Keratinocyte (primary cell): ENCODE measurements around the gene S100A5. TPM values are rescaled to one million over a fixed set of nuclear protein-coding genes. Genes with fewer than 3 reads are reported as not detected.

ENCODE experiments used
- DNase-seq: peaks from one replicate; pipeline ENCODE4 v3.0.0-alpha.2; 2011; ENCODE audit warnings: low read depth, missing footprints, low spot score
- FAIRE-seq: peaks from 2 replicates; lab custom pipeline; 2011; peaks lifted over from hg19 to GRCh38; lab: Jason Lieb, UNC
- H2AFZ ChIP-seq: 2 replicates; pipeline ENCODE4 v1.6.0; 2012; ENCODE audit warnings: low read length, control low read depth, inconsistent platforms; ENCODE audit not compliant: control insufficient read depth
- H3K27ac ChIP-seq: 2 replicates; pipeline ENCODE4 v1.5.1; 2011; ENCODE audit warnings: low read length; ENCODE audit not compliant: control insufficient read depth, insufficient read depth
- H3K27me3 ChIP-seq: 3 replicates; pipeline ENCODE4 v1.6.0; 2011; ENCODE audit warnings: low read length; ENCODE audit not compliant: control insufficient read depth, insufficient read depth; ENCODE audit errors: extremely low read depth
- H3K36me3 ChIP-seq, 2 experiments: 2 replicates in 1 of 2; 3 replicates in 1 of 2; pipeline ENCODE4 v1.5.1; 2011; ENCODE audit warnings: low read length in 2 of 2, mild to moderate bottlenecking in 1 of 2; ENCODE audit not compliant: control insufficient read depth in 2 of 2, insufficient read depth in 2 of 2; ENCODE audit errors: extremely low read depth in 1 of 2
- H3K4me1 ChIP-seq: 3 replicates; pipeline ENCODE4 v1.5.1; 2011; ENCODE audit warnings: low read length; ENCODE audit not compliant: control insufficient read depth, insufficient read depth; ENCODE audit errors: extremely low read depth
- H3K4me2 ChIP-seq: 3 replicates; pipeline ENCODE4 v1.6.0; 2011; ENCODE audit warnings: low read depth, low read length; ENCODE audit not compliant: control insufficient read depth, insufficient read depth; ENCODE audit errors: extremely low read depth
- H3K4me3 ChIP-seq, 3 experiments: fragments of 200-600 bp in 1 of 3; sonication (generic) in 1 of 3; 2 replicates in 2 of 3; 3 replicates in 1 of 3; pipeline ENCODE4 v1.5.1; 2011 to 2016; ENCODE audit warnings: low read length in 3 of 3, mild to moderate bottlenecking in 3 of 3, control low read depth in 2 of 3, inconsistent platforms in 1 of 3, low read depth in 1 of 3, mixed read lengths in 1 of 3, mixed run types in 1 of 3, moderate library complexity in 1 of 3; ENCODE audit not compliant: control insufficient read depth in 2 of 3, insufficient read depth in 2 of 3; ENCODE audit errors: extremely low read depth in 1 of 3
- H3K79me2 ChIP-seq: 2 replicates; pipeline ENCODE4 v1.6.0; 2012; ENCODE audit warnings: low read length; ENCODE audit not compliant: control insufficient read depth, insufficient read depth
- H3K9ac ChIP-seq: 3 replicates; pipeline ENCODE4 v1.6.0; 2011; ENCODE audit warnings: low read length; ENCODE audit not compliant: control insufficient read depth, insufficient read depth; ENCODE audit errors: extremely low read depth
- H3K9me1 ChIP-seq: 3 replicates; pipeline ENCODE4 v1.6.0; 2011; ENCODE audit warnings: low read length; ENCODE audit not compliant: control insufficient read depth, insufficient read depth; ENCODE audit errors: extremely low read depth
- H3K9me3 ChIP-seq: 2 replicates; pipeline ENCODE4 v1.5.1; 2012; ENCODE audit warnings: low read depth, low read length; ENCODE audit not compliant: control insufficient read depth
- H4K20me1 ChIP-seq: 3 replicates; pipeline ENCODE4 v1.6.0; 2011; ENCODE audit warnings: low read length; ENCODE audit not compliant: control insufficient read depth, insufficient read depth; ENCODE audit errors: extremely low read depth
- EZH2 ChIP-seq: IDR thresholded peaks from one replicate; pipeline ENCODE4 v1.6.1; 2012; ENCODE audit warnings: inconsistent platforms, mild to moderate bottlenecking, low read length, moderate library complexity
- dilution Hi-C: fragments of 300-500 bp; cut with MboI; formaldehyde crosslinking; loops from one replicate; pipeline ENCODE4 v1.7.0; 2020; ENCODE audit warnings: low sequenced_read_pairs; ENCODE audit not compliant: extremely low pct_ligation_motif_present
- polyA plus RNA-seq, 5 experiments: library from polyadenylated mRNA; depleted of rRNA in 3 of 5; stranded (reverse) in 3 of 5; stranded (forward) in 1 of 5; unstranded in 1 of 5; fragments of >200 nt; gene quantifications; 1 replicate in 1 of 5; 2 replicates in 3 of 5; 3 replicates in 1 of 5; pipeline versions ENCODE4 v1.2.1 to v1.2.3, GENCODE V29; 2011 to 2012; ENCODE audit warnings: missing spikeins in 2 of 5, low read depth in 1 of 5, low replicate concordance in 1 of 5
- TF ChIP-seq, protein P1 (sequence below), 3 experiments: IDR thresholded peaks in 1 of 3; conservative IDR thresholded peaks in 1 of 3; optimal IDR thresholded peaks in 1 of 3; 2 replicates in 2 of 3; 3 replicates in 1 of 3; pipeline versions ENCODE3 to v1.5.1; 2011; ENCODE audit warnings: low read length in 3 of 3, mild to moderate bottlenecking in 3 of 3, moderate library complexity in 2 of 3, control low read depth in 1 of 3, inconsistent platforms in 1 of 3; ENCODE audit not compliant: insufficient read depth in 2 of 3; ENCODE audit errors: extremely low read depth in 1 of 3

S100A5 gene
- polyA plus RNA-seq, 1 donor (not counting 4 experiments of a cell fraction or from before 2014, with no cell fraction given) = 0.20 TPM

DNA sequence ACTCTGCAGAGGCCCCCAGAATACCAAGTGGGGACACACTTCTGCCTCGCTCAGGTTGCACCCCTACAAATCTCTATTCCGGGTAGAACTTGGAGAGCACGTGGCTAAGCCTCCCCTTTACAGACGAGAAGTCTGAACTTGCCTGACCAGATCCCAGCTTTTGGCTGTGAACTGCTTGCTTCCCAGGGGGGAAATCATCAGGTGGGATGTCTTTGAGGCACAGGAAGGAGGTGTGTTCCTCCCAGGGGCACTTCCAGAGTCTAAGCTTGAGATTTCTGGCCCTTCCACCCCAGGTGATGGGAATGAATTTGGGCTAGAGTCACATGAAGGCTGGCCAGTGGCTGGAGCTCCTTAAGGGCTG is 9.6 kb upstream of the S100A5 start:
- H3K9me3 ChIP-seq = no peaks in the 10 kb centered on the region
- H4K20me1 ChIP-seq = no peaks in the 10 kb centered on the region
- no peaks in the 10 kb centered on the region for H3K79me2 ChIP-seq
- H3K27me3 ChIP-seq = no peaks in the 10 kb centered on the region
- no peak for DNase-seq
- no peak for TF ChIP-seq EZH2
- TF ChIP-seq, protein P1, sequence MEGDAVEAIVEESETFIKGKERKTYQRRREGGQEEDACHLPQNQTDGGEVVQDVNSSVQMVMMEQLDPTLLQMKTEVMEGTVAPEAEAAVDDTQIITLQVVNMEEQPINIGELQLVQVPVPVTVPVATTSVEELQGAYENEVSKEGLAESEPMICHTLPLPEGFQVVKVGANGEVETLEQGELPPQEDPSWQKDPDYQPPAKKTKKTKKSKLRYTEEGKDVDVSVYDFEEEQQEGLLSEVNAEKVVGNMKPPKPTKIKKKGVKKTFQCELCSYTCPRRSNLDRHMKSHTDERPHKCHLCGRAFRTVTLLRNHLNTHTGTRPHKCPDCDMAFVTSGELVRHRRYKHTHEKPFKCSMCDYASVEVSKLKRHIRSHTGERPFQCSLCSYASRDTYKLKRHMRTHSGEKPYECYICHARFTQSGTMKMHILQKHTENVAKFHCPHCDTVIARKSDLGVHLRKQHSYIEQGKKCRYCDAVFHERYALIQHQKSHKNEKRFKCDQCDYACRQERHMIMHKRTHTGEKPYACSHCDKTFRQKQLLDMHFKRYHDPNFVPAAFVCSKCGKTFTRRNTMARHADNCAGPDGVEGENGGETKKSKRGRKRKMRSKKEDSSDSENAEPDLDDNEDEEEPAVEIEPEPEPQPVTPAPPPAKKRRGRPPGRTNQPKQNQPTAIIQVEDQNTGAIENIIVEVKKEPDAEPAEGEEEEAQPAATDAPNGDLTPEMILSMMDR (optimal IDR thresholded peaks at IDR 0.05 in 1 of 3, IDR thresholded peaks at IDR 0.05 in 1 of 3, conservative IDR thresholded peaks at IDR 0.05 in 1 of 3; ENCODE audit: extremely low read depth in 1 of 3, insufficient read depth in 2 of 3, low read length in 3 of 3) = no peak
- no peaks in the 10 kb centered on the region for H3K9me1 ChIP-seq
- peaks cover 55% of the 10 kb centered on the region for H3K4me1 ChIP-seq
- FAIRE-seq = peak; percentile 57
- no peak overlapping the region for H3K4me2 ChIP-seq
- dilution Hi-C loops = no loop called here
- H3K4me3 ChIP-seq = no peak overlapping the region
- H3K36me3 ChIP-seq = peaks cover 14 to 30% of the 10 kb centered on the region in 2 experiments
- peak overlapping the region; percentile 63 for H3K27ac ChIP-seq
- peak overlapping the region; percentile 16 for H3K9ac ChIP-seq
- H2AFZ ChIP-seq = no peak overlapping the region

DNA sequence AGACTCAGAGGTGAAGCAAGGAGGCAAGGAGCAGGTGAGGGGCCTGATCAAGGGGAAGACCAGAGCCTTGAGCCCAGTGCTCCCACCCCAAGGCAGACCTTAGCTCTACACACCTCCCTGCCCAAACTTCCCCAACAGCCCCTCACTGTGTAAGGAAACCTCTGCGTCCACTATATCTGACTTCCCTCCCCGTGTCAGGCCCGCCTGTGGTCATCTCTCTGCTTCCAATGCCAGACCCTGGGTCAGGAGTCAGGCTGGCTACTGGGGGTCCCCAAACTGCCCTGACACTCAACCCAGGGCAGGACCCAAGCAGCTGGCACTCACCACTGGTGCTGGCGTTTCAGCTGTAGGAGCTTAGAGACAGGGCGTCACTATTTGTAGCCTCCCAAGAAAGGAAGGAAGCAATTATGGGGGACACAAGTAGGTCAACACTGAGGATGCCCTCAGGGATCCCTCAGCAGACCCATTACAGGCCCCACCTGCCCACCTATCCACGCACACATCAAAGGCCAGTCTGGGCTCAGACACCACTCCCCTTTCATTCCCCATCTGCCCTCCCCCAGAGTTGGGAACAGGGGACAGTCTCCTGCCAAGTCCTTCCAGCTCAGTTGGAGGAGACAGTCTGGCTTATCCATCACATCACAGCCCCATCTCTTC is 9.1 kb upstream of the S100A5 start:
- no peak for TF ChIP-seq EZH2
- TF ChIP-seq, protein P1 (optimal IDR thresholded peaks at IDR 0.05 in 1 of 3, IDR thresholded peaks at IDR 0.05 in 1 of 3, conservative IDR thresholded peaks at IDR 0.05 in 1 of 3; ENCODE audit: extremely low read depth in 1 of 3, insufficient read depth in 2 of 3, low read length in 3 of 3) = no peak

More for the DNA sequence above, 9.1 kb upstream of the S100A5 start:
- no peak overlapping the region for H3K4me3 ChIP-seq
- H3K27me3 ChIP-seq = no peaks in the 10 kb centered on the region
- H3K4me2 ChIP-seq = peak overlapping the region; percentile 35
- H3K79me2 ChIP-seq = no peaks in the 10 kb centered on the region
- peak overlapping the region; percentile 63 for H3K27ac ChIP-seq
- H2AFZ ChIP-seq = no peak overlapping the region
- peak overlapping the region; percentile 35 for H3K9ac ChIP-seq
- no peak for FAIRE-seq
- H4K20me1 ChIP-seq = no peaks in the 10 kb centered on the region
- H3K9me3 ChIP-seq = no peaks in the 10 kb centered on the region
- dilution Hi-C loops = no loop called here
- no peak for DNase-seq
- no peaks in the 10 kb centered on the region for H3K9me1 ChIP-seq
- peaks cover 60% of the 10 kb centered on the region for H3K4me1 ChIP-seq
- H3K36me3 ChIP-seq = peaks cover 13 to 28% of the 10 kb centered on the region in 2 experiments
